Panc1 (cell line): ENCODE data around the gene MIPOL1. TPM values are rescaled to one million over a fixed set of nuclear protein-coding genes. Genes with fewer than 3 reads are reported as not detected.

Source experiments
- ATAC-seq: fragments of 200-7000 bp; cut with Tn5 transposase; 2 replicates; pipeline ENCODE4 v1.9.1; 2020; ENCODE audit warnings: mild to moderate bottlenecking, moderate library complexity
- BruUV-seq: library from RNA; stranded (reverse); fragments of 400-500 nt; replicated peaks from 2 replicates; lab custom pipeline; 2021; lab: Mats Ljungman, UMichigan
- CTCF ChIA-PET: fragments of 300-600 bp; sonication (Branson Sonifier 250); formaldehyde crosslinking; loops from one replicate; lab custom pipeline; 2022; ENCODE audit warnings: antibody characterized with exemption; lab: Charles Lee
- POLR2A ChIA-PET: fragments of 300-600 bp; sonication (Branson Sonifier 250); formaldehyde crosslinking; loops from one replicate; lab custom pipeline; 2022; ENCODE audit warnings: antibody characterized with exemption; lab: Charles Lee
- DNase-seq: peaks from one replicate; pipeline ENCODE4 v3.0.0-alpha.2; 2010; ENCODE audit warnings: low read depth, low spot score
- H3K27ac ChIP-seq: 2 replicates; pipeline ENCODE4 v1.5.1; 2011; ENCODE audit warnings: mild to moderate bottlenecking, low read length, inconsistent platforms
- H3K27me3 ChIP-seq: fragments of 200-500 bp; sonication (Bioruptor generic); 2 replicates; pipeline ENCODE4 v1.6.0; 2014; ENCODE audit warnings: low read length, inconsistent platforms; ENCODE audit not compliant: control insufficient read depth, insufficient read depth
- H3K36me3 ChIP-seq: fragments of 200-500 bp; sonication (Bioruptor generic); 2 replicates; pipeline ENCODE4 v1.5.1; 2014; ENCODE audit warnings: inconsistent platforms, mild to moderate bottlenecking, low read length, moderate library complexity; ENCODE audit not compliant: control insufficient read depth, insufficient read depth
- H3K4me1 ChIP-seq: 2 replicates; pipeline ENCODE4 v1.5.1; 2011; ENCODE audit warnings: inconsistent platforms, mild to moderate bottlenecking, low read length, moderate library complexity; ENCODE audit not compliant: control insufficient read depth, insufficient read depth
- H3K4me3 ChIP-seq, 2 experiments: 2 replicates each; pipeline ENCODE4 v1.5.1; 2011 to 2012; ENCODE audit warnings: low read depth in 2 of 2, low read length in 2 of 2, mild to moderate bottlenecking in 2 of 2, inconsistent platforms in 1 of 2, moderate library complexity in 1 of 2
- H3K9me3 ChIP-seq: fragments of 200-500 bp; sonication (Bioruptor generic); 2 replicates; pipeline ENCODE4 v1.5.1; 2014; ENCODE audit warnings: low read depth, mild to moderate bottlenecking, inconsistent platforms, low read length, moderate library complexity; ENCODE audit not compliant: control insufficient read depth, insufficient read depth
- POLR2AphosphoS5 ChIP-seq: IDR thresholded peaks from 2 replicates; pipeline ENCODE4 v1.6.1; 2012; ENCODE audit warnings: mild to moderate bottlenecking, low read depth, low read length, moderate library complexity
- SIN3A ChIP-seq: IDR thresholded peaks from 2 replicates; pipeline ENCODE4 v1.6.1; 2012; ENCODE audit warnings: low read depth, mild to moderate bottlenecking, low read length, moderate library complexity, borderline replicate concordance; ENCODE audit not compliant: insufficient read depth
- TCF7L2 ChIP-seq: IDR thresholded peaks from 2 replicates; pipeline ENCODE4 v1.6.1; 2011; ENCODE audit warnings: mild to moderate bottlenecking, low read depth, low read length, inconsistent platforms
- in situ Hi-C: cut with HindIII; loops from 2 replicates; pipeline ENCODE4 v1.10.0; 2016; ENCODE audit warnings: low sequenced_read_pairs, low pct_unique_long_range_greater_than_20kb
- intact Hi-C: fragments of 100-400 bp; cut with micrococcal nuclease; formaldehyde crosslinking; loops from one replicate; pipeline ENCODE4 v1.10.0; 2022; ENCODE audit not compliant: unreplicated experiment
- total RNA-seq: library from RNA; stranded (reverse); gene quantifications from one replicate; pipeline ENCODE4 v1.2.1, GENCODE V29; 2021; ENCODE audit not compliant: unreplicated experiment
- TF ChIP-seq, protein P1 (sequence below), 2 experiments: IDR thresholded peaks; 2 replicates each; pipeline ENCODE4 v1.6.1; 2011 to 2012; ENCODE audit warnings: low read depth in 2 of 2, control low read depth in 1 of 2, low read length in 1 of 2, mild to moderate bottlenecking in 1 of 2, moderate library complexity in 1 of 2; ENCODE audit not compliant: insufficient read depth in 1 of 2
- TF ChIP-seq, protein P2 (sequence below): fragments of 450-650 bp; IDR thresholded peaks from 2 replicates; pipeline ENCODE4 v1.5.1; 2017; ENCODE audit warnings: mild to moderate bottlenecking

Gene MIPOL1
- total RNA-seq, 1 experiment from 2014 or later = 12.8 TPM

DNA sequence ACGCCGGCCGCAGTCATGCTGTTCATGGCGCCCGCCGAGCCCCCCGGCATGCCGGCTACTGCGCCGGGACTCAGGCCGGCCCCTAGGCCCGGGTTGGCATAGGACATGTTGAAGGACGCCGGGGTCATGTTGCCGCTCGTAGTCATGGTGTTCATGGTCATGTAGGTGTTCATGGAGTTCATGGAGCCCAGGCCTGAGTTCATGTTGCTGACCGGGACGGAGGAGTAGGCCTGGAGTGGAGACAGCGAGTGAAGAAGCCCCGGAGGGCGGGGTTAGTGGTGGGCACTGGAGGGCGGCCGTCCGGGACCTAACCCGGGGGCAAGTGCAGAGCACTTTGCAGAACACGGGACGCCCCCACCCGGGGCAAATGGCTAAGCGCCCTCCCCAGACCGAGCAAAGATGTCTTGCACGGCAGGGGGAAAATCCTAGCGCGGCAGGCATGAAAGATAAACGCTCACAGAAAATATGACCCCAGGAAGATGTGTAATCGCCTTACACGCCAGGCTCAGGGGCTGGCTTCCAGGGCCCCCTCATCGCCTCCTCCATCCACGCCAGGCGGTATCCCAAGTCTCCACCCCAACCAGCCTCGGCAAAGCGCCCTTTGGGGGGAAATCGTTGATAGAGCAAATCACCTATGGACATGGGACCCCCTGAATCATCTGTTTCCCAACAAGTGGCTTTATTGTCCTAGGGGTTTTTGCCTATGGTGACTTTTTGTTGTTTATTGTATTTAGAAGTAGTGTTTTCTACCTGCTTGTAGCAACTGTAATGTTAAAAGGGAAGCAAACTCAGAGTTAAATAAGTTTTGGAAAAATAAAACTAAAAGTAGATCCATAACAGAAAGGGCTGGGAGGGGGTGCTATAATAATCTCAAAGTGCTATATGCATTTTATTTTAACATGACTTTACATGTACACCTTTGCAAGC is 395.0 kb downstream of the MIPOL1 start:
- in situ Hi-C loops = no loop called here
- CTCF ChIA-PET = interaction anchor here (0.6 kb wide), 1 partner anchor 223 kb away, joined by 3 read pairs; no protein-coding TSS in a partner anchor
- no peak for ATAC-seq
- intact Hi-C loops = loop anchor here (5.0 kb wide), 1 partner anchor 345 kb away; no protein-coding TSS in a partner anchor
- Histone ChIP-seq H3K4me1 (no peaks in the 10 kb centered on the region; the same call in 1 of the 2 replicates), H3K27me3 (no peaks in the 10 kb centered on the region; the same call in 1 of the 2 replicates), H3K27ac (0 out of 2 replicates have a peak overlapping the region, but pooled peaks have one; percentile 65), H3K9me3 (no peaks in the 10 kb centered on the region), H3K36me3 (no peaks in the 10 kb centered on the region), H3K4me3 (peak overlapping the region in 1 of 2 experiments; percentile 45; a peak in 1 of 4 replicates)
- BruUV-seq = no TSS peak
- TF ChIP-seq, protein P1, sequence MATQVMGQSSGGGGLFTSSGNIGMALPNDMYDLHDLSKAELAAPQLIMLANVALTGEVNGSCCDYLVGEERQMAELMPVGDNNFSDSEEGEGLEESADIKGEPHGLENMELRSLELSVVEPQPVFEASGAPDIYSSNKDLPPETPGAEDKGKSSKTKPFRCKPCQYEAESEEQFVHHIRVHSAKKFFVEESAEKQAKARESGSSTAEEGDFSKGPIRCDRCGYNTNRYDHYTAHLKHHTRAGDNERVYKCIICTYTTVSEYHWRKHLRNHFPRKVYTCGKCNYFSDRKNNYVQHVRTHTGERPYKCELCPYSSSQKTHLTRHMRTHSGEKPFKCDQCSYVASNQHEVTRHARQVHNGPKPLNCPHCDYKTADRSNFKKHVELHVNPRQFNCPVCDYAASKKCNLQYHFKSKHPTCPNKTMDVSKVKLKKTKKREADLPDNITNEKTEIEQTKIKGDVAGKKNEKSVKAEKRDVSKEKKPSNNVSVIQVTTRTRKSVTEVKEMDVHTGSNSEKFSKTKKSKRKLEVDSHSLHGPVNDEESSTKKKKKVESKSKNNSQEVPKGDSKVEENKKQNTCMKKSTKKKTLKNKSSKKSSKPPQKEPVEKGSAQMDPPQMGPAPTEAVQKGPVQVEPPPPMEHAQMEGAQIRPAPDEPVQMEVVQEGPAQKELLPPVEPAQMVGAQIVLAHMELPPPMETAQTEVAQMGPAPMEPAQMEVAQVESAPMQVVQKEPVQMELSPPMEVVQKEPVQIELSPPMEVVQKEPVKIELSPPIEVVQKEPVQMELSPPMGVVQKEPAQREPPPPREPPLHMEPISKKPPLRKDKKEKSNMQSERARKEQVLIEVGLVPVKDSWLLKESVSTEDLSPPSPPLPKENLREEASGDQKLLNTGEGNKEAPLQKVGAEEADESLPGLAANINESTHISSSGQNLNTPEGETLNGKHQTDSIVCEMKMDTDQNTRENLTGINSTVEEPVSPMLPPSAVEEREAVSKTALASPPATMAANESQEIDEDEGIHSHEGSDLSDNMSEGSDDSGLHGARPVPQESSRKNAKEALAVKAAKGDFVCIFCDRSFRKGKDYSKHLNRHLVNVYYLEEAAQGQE (IDR thresholded peaks at IDR 0.05; ENCODE audit: insufficient read depth in 1 of 2, low read depth in 2 of 2, low read length in 1 of 2) = no peak
- TF ChIP-seq POLR2AphosphoS5 (no peak), TCF7L2 (no peak), SIN3A (no peak)
- TF ChIP-seq, protein P2, sequence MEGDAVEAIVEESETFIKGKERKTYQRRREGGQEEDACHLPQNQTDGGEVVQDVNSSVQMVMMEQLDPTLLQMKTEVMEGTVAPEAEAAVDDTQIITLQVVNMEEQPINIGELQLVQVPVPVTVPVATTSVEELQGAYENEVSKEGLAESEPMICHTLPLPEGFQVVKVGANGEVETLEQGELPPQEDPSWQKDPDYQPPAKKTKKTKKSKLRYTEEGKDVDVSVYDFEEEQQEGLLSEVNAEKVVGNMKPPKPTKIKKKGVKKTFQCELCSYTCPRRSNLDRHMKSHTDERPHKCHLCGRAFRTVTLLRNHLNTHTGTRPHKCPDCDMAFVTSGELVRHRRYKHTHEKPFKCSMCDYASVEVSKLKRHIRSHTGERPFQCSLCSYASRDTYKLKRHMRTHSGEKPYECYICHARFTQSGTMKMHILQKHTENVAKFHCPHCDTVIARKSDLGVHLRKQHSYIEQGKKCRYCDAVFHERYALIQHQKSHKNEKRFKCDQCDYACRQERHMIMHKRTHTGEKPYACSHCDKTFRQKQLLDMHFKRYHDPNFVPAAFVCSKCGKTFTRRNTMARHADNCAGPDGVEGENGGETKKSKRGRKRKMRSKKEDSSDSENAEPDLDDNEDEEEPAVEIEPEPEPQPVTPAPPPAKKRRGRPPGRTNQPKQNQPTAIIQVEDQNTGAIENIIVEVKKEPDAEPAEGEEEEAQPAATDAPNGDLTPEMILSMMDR = no peak
- POLR2A ChIA-PET = interaction anchor here (0.6 kb wide), 1 partner anchor 162 kb away, joined by 3 read pairs; no protein-coding TSS in a partner anchor
- DNase-seq = no peak

DNA sequence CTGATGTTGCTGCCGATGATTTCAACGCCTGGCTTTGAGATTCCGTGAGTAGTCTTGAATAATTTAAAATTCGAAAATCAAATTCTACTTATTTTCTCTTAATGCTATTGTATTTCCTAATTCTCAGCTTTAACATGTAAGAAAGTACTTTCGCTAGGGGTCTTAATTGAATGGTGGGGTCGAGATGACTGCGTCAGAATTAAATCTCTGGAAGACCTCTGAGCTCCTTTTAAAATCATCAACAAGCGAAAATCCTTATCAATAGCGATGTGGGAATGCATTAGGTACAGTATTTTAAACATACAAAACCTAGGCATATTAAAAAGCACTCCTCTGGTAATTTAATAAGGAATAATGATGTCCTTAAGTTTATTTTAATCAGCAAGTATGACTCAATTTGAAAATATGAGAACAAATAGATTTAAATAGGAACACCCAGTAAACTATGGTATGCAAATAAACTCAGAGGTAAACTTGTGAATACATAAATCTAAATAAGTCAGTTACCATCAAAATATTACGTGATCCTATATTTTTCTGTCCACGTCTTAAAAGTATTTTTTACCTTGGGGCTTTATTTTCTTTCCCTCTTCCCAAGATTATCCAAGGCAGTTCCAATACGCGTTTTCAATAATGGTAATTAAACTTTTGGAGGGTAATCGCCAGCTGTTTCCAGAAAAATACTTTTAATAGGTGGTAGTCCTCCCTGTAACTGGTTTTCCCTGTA is 395.9 kb downstream of the MIPOL1 start:
- in situ Hi-C loops = no loop called here
- TSS peak; percentile 74 for BruUV-seq

More for the DNA sequence above, 395.9 kb downstream of the MIPOL1 start:
- DNase-seq = no peak
- Histone ChIP-seq H3K4me3 (peak overlapping the region; percentile 45 to 62), H3K27ac (peak overlapping the region; percentile 65), H3K27me3 (no peaks in the 10 kb centered on the region; the same call in 1 of the 2 replicates), H3K36me3 (no peaks in the 10 kb centered on the region), H3K4me1 (no peaks in the 10 kb centered on the region; the same call in 1 of the 2 replicates), H3K9me3 (no peaks in the 10 kb centered on the region)
- no peak for TF ChIP-seq SIN3A
- TF ChIP-seq, protein P1 (IDR thresholded peaks at IDR 0.05; ENCODE audit: insufficient read depth in 1 of 2, low read depth in 2 of 2, low read length in 1 of 2) = no peak
- TF ChIP-seq, protein P2 = no peak
- TF ChIP-seq TCF7L2 = no peak
- TF ChIP-seq POLR2AphosphoS5 = no peak
- ChIA-PET CTCF (interaction anchor here (0.6 kb wide), 1 partner anchor 224 kb away, joined by 3 read pairs; no protein-coding TSS in a partner anchor), POLR2A (no interaction called here)
- intact Hi-C loops = loop anchor here (5.0 kb wide), 1 partner anchor 346 kb away; no protein-coding TSS in a partner anchor
- no peak for ATAC-seq
